Progenitor cell of endocrine pancreas (in vitro differentiated cells): ENCODE data around the gene RAB6D. TPM values are rescaled to one million over a fixed set of nuclear protein-coding genes. Genes with fewer than 3 reads are reported as not detected.
"Not testable (repeated sequence)": the region's sequence is repeated elsewhere in the genome, so short reads cannot be mapped to it uniquely, and the experiment has no call there.

Source experiments
- DNase-seq: peaks from one replicate; pipeline ENCODE4 v3.0.0; 2021; ENCODE audit warnings: low spot score; ENCODE audit not compliant: unreplicated experiment
- H3K27ac Mint-ChIP-seq: 2 replicates; pipeline ENCODE4 v1.8.0; 2021; ENCODE audit warnings: mild to moderate bottlenecking, moderate library complexity, mixed read lengths
- H3K27me3 Mint-ChIP-seq: 2 replicates; pipeline ENCODE4 v1.8.0; 2021; ENCODE audit warnings: mixed read lengths
- H3K36me3 Mint-ChIP-seq: 2 replicates; pipeline ENCODE4 v1.8.0; 2022; ENCODE audit warnings: mixed read lengths; ENCODE audit not compliant: insufficient read depth
- H3K4me1 Mint-ChIP-seq: 2 replicates; pipeline ENCODE4 v1.8.0; 2021; ENCODE audit warnings: low read depth, mixed read lengths
- H3K4me3 Mint-ChIP-seq: 2 replicates; pipeline ENCODE4 v1.8.0; 2021; ENCODE audit warnings: low read depth, mild to moderate bottlenecking, moderate library complexity, mixed read lengths
- H3K9me3 Mint-ChIP-seq: 2 replicates; pipeline ENCODE4 v1.8.0; 2021; ENCODE audit warnings: low read depth, mixed read lengths
- total RNA-seq: library from RNA; stranded (reverse); gene quantifications from 2 replicates; pipeline ENCODE4 v1.2.1, GENCODE V29; 2021
- TF ChIP-seq, protein P1 (sequence below): fragments of 200-600 bp; sonication (generic); IDR thresholded peaks from one replicate; pipeline ENCODE4 v1.5.0; 2021; ENCODE audit warnings: antibody characterized with exemption, mild to moderate bottlenecking; ENCODE audit not compliant: unreplicated experiment

The RAB6D gene
- total RNA-seq, 1 donor from 2014 or later: 0.31 TPM

DNA sequence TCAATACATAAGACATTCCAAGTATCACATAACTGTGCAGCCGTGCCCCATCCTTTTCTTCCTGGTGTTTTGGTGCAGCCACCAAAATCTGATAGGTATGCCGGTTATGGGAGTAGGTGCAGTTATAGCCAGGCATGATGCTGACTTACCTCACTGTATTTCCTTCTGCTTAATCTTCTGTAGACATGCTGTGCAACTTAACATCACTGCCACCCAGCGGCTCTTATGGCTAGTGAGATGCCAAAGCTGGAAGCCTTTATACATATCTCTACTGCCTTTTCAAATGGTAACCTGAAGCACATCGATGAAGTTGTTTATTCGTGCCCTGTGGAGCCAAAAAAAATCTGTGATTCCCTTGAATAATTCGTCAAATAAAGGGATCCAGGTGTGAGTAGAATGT, 28.6 kb downstream of the RAB6D start:
- H3K27ac Mint-ChIP-seq, DNase-seq, H3K36me3 Mint-ChIP-seq, H3K4me1 Mint-ChIP-seq, H3K4me3 Mint-ChIP-seq, H3K9me3 Mint-ChIP-seq: not testable (repeated sequence)
- H3K27me3 Mint-ChIP-seq: peaks cover 52% of the 10 kb centered on the region
- TF ChIP-seq, protein P1, sequence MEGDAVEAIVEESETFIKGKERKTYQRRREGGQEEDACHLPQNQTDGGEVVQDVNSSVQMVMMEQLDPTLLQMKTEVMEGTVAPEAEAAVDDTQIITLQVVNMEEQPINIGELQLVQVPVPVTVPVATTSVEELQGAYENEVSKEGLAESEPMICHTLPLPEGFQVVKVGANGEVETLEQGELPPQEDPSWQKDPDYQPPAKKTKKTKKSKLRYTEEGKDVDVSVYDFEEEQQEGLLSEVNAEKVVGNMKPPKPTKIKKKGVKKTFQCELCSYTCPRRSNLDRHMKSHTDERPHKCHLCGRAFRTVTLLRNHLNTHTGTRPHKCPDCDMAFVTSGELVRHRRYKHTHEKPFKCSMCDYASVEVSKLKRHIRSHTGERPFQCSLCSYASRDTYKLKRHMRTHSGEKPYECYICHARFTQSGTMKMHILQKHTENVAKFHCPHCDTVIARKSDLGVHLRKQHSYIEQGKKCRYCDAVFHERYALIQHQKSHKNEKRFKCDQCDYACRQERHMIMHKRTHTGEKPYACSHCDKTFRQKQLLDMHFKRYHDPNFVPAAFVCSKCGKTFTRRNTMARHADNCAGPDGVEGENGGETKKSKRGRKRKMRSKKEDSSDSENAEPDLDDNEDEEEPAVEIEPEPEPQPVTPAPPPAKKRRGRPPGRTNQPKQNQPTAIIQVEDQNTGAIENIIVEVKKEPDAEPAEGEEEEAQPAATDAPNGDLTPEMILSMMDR: peak; percentile 38

DNA sequence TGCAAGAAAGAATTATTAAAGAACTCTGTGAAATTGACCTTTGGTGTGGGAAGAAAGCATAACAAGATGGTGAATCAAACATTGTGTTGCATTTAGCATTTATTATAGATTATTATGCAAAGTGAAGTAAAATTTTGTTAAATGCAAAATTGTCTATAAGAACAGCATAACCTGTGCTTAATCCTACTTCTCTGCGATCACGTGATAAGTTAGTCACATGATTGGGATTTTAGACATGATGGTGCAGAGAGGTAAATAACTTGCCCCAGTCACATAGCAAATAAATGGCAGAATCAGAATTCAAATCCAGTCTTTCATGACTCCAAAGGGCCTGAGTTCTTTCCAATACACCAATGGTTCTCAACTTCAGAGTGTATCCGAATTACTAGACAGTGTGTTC, 31.3 kb downstream of the RAB6D start:
- H3K27me3 Mint-ChIP-seq: peaks cover 60% of the 10 kb centered on the region
- DNase-seq, H3K27ac Mint-ChIP-seq, H3K36me3 Mint-ChIP-seq, H3K9me3 Mint-ChIP-seq, H3K4me3 Mint-ChIP-seq, H3K4me1 Mint-ChIP-seq: not testable (repeated sequence)

DNA sequence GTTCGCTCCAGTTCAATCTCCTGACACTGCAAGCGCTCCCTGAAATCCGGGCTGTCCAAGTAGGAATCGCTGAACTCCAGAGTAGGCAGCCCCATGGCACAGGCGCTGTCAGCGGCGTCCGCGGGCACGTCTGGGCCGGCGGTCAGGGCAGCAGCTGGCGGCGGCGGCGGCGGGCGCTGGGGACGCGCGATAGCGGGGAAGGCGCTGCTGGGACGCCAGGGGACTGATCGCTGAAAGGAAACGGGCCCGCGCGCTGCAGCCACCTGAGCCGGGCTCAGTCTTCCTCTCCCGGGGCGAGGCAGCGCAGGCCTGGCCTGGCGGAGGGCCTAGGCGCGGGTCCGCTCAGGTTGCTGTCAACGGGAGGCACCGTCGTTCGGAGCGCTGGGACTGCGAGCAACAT, 33.0 kb downstream of the RAB6D start:
- not testable (repeated sequence) for H3K4me3 Mint-ChIP-seq, H3K9me3 Mint-ChIP-seq, H3K4me1 Mint-ChIP-seq, H3K36me3 Mint-ChIP-seq, H3K27ac Mint-ChIP-seq
- H3K27me3 Mint-ChIP-seq: peaks cover 62% of the 10 kb centered on the region
- peak; percentile 39 for DNase-seq

DNA sequence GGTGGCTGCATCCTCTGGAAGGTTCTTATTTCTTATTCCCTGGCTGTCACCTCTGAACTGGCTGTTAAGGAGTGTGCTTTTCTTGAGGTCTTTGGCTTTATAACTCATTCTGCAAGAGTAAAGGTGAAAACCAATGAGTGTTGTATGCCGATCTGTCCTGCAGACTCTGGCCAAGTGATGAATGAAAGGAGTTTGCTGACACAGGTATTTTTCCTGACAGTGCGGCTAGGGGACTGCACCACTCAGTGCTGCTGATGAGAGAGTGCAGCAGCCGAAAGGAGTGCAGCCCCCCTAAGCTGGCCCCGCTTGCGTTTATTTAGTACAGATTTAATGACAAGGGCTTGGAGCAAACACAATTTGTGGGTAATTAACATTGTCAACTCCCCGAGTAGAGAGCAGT, 41.8 kb downstream of the RAB6D start:
- H3K27ac Mint-ChIP-seq: no peak overlapping the region
- DNase-seq: no peak
- H3K4me3 Mint-ChIP-seq: no peak overlapping the region
- H3K4me1 Mint-ChIP-seq: peaks cover 4% of the 10 kb centered on the region
- H3K36me3 Mint-ChIP-seq: peaks cover 1% of the 10 kb centered on the region
- peaks cover 11% of the 10 kb centered on the region for H3K9me3 Mint-ChIP-seq
- TF ChIP-seq, protein P1: no peak
- peaks cover 15% of the 10 kb centered on the region for H3K27me3 Mint-ChIP-seq

DNA sequence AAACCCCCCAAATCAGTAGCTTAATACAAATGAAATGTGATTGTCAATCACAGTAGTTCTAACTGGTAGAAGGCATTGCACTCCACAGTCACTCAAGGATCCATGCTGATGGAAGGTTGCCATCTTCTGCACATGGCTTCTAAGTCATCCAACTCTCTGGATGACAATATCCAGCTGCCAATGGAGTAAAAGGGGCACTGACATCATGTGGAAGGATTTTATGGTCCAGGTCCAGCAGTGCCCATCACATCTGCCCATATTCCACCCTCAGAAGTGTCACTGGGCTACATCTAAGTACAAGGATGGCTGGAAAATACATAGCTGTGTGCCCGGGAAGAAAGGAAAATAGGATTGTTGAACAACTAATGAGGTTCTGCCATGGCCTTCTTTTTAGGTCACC, 42.6 kb downstream of the RAB6D start:
- Mint-ChIP-seq H3K9me3 (peaks cover 11% of the 10 kb centered on the region), H3K27me3 (peaks cover 12% of the 10 kb centered on the region)
- not testable (repeated sequence) for H3K4me3 Mint-ChIP-seq, H3K36me3 Mint-ChIP-seq, DNase-seq, H3K27ac Mint-ChIP-seq, H3K4me1 Mint-ChIP-seq

DNA sequence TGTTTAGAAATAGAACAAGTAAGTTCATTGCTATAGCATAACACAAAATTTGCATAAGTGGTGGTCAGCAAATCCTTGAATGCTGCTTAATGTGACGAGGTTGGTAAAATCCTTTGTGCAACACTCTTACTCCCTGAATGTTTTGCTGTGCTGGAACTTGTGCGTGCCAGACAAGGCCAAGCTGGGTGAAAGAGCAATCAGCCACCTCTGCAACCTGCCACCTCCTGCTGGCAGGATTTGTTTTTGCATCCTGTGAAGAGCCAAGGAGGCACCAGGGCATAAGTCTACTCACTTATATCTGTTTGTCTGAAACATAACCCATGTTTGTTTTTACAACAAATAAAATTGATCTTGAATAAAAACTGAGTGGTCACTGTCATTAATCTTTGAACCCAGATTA, 53.0 kb downstream of the RAB6D start:
- H3K27ac Mint-ChIP-seq, H3K4me3 Mint-ChIP-seq, H3K27me3 Mint-ChIP-seq, DNase-seq, H3K4me1 Mint-ChIP-seq, H3K36me3 Mint-ChIP-seq, H3K9me3 Mint-ChIP-seq: not testable (repeated sequence)
- TF ChIP-seq, protein P1: peak; percentile 37

Other genes with a start within 250 kb of the RAB6D start
- gene POTEE, start 154.6 kb downstream of the RAB6D start, total RNA-seq: 3.3 and 4.7 TPM in 2 replicates
- gene TUBA3D, start 112.0 kb upstream of the RAB6D start, total RNA-seq: not detected in 2 replicates
- gene MZT2A, start 128.2 kb upstream of the RAB6D start, total RNA-seq: 69.5 and 84.9 TPM in 2 replicates
- gene CCDC74A, start 163.7 kb upstream of the RAB6D start, total RNA-seq: 11.8 and 12.5 TPM in 2 replicates